GM12875 (cell line): ENCODE results near the gene MED9.

Experiments
- H3K4me3 ChIP-seq: one replicate; pipeline ENCODE4 v1.5.1; 2011; ENCODE audit warnings: low read depth, low read length, control low read depth
- TF ChIP-seq, protein P1 (sequence below): IDR thresholded peaks from 2 replicates; pipeline ENCODE4 v1.5.1; 2011; ENCODE audit warnings: low read depth, mild to moderate bottlenecking, control low read depth, inconsistent platforms, low read length, moderate library complexity, borderline replicate concordance; ENCODE audit not compliant: insufficient read depth

Gene MED9

GRCh38 chr17:17540935-17541639 is 64.3 kb downstream of the MED9 start:
- TF ChIP-seq, protein P1, sequence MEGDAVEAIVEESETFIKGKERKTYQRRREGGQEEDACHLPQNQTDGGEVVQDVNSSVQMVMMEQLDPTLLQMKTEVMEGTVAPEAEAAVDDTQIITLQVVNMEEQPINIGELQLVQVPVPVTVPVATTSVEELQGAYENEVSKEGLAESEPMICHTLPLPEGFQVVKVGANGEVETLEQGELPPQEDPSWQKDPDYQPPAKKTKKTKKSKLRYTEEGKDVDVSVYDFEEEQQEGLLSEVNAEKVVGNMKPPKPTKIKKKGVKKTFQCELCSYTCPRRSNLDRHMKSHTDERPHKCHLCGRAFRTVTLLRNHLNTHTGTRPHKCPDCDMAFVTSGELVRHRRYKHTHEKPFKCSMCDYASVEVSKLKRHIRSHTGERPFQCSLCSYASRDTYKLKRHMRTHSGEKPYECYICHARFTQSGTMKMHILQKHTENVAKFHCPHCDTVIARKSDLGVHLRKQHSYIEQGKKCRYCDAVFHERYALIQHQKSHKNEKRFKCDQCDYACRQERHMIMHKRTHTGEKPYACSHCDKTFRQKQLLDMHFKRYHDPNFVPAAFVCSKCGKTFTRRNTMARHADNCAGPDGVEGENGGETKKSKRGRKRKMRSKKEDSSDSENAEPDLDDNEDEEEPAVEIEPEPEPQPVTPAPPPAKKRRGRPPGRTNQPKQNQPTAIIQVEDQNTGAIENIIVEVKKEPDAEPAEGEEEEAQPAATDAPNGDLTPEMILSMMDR = no peak
- no peak overlapping the region for H3K4me3 ChIP-seq

- TF ChIP-seq, protein P1 = no peak
Measured at GRCh38 chr17:17541640-17542001, 64.8 kb downstream of the MED9 start.

More at GRCh38 chr17:17541640-17542001, 64.8 kb downstream of the MED9 start:
- no peak overlapping the region for H3K4me3 ChIP-seq
